IPS-11a (cell line): ENCODE results near the gene KRT38.

Experiments
- H3K4me3 ChIP-seq: one replicate; pipeline ENCODE4 v1.5.1; 2013; ENCODE audit warnings: low read depth, low read length, control low read depth

The KRT38 gene

DNA sequence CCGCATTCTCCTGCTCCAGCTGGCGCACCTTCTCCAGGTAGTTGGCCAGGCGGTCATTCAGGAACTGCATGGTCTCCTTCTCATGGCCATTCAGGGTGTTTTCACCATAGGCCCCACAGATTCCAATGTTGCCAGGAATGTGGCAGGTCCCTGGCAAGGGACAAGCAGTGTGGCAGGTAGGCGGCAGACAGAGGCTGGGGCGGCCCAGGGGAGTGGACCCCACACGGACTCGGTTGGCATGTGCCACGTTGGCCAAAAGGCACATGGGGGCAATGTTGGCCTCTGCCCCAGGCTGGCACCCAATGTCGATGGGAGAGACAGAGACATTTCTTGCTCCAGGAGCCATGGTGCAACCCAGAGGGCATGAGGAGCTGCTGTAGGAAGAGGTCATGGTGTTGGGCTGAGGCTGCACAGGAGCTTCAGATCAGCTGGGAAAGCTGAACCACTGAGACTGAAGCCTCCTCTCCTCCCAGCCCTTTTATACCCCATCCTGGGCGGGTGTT is at the start of gene KRT38:
TSS of gene KRT38 (minus strand) at position 453 of the 503 bp plus-strand sequence. CDS start at position 391, 62 bp downstream.
- H3K4me3 ChIP-seq = no peak within 1 kb of the TSS

DNA sequence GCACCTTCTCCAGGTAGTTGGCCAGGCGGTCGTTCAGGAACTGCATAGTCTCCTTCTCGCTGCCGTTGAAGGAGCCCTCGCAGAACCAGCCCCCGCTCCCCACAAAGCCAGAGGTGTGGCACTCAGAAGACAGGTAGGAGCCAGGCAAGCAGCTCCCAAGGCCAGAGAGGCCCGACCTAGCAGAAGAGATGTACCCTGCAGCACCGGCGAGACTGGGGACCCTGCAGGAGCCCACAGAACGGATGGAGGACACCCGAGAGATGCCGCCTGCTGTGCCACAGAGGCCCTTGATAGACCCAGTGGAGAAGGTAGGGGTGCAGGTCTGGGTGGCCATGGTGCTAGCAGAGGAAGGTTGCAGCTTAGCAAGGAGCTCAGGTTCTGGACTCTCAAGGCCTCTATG is 48.7 kb upstream of the KRT38 start, which contains the start of gene KRT36:
TSS of gene KRT36 (minus strand) at position 380 of the 400 bp plus-strand sequence. CDS start at position 334, 46 bp downstream.
- no peak within 1 kb of the TSS for H3K4me3 ChIP-seq

DNA sequence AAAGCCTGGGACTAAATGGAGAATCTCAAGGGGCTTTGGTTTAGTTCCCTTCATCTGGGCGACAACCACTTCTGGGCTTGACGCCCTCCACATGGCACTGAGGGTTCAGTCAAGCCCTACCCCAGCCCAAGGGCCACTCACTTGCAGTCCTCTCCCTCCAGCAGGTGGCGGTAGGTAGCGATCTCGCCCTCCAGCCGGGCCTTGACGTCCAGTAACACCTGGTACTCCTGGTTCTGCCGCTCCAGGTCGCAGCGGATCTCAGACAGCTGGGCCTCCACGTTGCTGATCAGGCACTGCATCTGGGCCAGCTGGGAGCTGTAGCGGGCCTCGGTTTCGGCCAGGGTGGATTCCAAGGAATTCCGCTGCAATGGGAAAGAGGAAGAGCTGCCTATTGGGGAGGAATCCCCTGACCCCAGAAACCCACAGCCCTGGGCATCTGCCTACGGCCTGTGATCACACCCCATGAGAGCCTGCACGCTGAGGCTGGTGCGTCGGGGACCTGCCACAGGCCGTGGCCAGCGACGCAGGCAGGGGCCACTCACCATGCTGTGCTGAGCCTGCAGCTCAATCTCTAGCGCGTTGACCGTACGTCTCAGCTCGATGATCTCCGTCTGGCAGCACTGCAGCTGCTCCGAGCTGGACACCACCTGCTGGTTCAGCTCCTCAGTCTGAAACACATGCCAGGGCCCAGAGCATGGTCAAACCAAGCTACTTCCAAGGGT is 46.2 kb upstream of the KRT38 start:
- no peak overlapping the region for H3K4me3 ChIP-seq

DNA sequence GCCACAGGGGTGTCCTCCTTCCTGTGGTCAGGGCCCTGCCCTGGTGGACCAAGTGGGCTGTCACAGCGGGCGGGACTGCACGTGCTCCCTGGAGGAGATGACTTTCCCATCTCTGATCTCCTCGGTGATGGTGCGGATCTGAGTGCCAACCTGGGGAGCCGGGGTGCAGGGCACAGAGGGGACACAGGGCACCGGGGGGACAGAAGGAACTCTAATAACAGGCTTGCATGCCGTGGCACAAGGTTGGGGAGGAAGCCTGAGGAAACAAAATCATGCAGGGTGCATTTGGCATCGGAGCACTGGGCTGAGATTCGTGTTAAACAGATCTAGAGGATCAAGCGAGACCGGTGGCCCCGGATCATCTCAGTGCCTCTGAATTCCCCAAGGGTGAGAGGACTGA is 45.5 kb upstream of the KRT38 start:
- H3K4me3 ChIP-seq = no peak overlapping the region

DNA sequence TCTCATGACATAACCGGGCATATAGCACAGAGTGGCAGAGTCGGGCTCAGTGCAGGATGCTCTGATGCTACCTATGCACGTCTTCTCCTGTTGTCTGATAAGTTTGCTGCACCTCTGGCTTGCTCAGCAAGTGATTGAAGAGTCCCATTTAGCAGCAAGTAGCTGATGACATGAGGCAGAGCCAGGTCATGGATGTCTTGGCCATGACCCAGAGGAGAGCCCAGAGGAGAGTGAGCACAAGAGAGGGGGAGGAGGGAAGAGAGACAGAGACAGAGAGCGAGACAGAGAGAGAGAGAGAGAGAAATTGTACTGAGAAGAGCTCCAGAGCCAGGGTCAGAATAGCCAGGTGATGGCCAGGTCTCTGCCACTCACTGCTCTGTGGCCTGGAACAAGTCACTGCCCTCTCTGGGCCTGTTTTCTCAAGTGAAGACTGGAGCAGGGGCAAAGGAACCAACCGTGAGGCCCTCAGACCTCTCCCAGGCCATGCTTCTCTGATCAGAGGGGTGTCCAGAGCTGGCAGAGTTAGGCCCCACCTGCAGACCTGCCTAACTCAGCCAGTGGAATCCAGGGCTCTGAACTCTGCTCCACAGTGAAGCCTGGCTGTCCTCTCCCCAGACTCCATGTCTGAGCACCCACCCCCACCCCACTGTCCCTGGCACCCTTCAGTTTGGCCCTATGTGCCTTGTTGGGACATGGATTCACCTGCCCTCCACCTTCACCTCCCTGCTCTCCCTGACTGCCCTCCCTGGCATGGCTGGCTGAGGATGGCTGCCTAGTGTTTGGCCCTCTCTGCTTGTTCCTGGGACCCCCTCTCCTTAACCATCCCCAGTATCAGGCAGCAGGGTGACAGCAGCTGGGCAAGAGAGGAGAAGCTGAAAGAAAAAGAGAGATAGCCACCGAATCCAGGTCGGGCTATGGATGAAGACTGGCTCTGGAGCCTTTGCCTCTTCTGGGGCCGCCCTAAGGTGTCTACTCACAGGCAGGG is 44.4 kb upstream of the KRT38 start:
- H3K4me3 ChIP-seq = no peak overlapping the region

DNA sequence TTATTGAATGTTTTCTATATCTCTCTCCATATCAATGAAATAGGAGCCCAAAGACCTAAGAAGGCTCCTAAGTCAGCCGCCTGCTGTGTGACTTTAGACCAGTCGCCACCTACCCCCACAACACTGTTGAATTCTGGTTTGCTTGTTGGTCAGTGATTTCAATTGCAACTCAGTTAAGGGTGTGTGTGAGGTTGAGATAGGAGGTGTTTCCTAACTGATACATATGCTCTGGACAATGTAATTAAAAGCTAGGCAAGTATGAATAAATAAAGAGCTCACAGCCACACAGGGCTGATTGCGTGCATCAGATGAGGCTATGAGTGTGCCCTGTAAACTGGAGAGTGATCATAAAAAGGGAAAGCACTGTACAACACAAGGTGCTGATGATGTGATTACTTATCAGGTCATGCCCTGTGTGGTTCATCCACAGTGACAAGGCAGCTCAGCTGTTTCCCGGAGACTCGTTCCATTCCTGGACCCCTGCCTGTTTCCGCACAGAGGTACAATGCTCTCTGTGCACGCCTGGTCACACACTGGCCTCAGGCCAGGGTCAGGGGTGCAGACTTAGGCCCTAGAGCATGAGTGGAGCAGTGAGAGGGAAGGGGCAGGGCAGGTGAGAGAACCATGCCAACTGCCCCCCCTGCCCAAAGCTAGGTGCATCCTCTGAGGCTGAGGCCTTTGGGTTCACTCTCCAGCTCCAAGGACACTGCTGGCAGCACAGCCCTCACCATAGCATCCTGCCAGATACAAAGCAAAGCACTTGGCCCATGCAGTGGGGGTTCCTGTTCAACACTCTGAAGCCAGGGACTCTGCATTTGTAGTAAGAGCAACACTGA is 43.4 kb upstream of the KRT38 start:
- no peak overlapping the region for H3K4me3 ChIP-seq

DNA sequence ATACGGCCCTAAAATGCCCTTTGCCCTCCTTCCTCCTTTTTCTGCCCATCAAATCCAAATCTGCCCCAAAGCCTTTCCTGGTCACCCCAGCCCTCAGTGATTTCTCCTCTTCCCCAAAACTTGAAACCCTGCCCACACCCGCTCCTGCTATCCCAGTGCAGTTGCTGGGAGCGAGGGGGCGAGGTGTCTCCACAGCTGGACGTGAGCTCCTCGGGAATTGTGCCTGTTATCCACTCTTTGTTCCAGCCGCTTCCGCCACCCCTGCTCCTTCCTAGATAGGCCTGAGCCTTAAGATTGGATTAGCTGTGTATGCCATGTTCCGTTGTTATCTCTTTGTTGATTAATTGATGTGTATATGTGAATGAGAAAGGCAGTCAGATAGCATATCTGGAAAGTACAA is 42.7 kb upstream of the KRT38 start:
- no peak overlapping the region for H3K4me3 ChIP-seq

DNA sequence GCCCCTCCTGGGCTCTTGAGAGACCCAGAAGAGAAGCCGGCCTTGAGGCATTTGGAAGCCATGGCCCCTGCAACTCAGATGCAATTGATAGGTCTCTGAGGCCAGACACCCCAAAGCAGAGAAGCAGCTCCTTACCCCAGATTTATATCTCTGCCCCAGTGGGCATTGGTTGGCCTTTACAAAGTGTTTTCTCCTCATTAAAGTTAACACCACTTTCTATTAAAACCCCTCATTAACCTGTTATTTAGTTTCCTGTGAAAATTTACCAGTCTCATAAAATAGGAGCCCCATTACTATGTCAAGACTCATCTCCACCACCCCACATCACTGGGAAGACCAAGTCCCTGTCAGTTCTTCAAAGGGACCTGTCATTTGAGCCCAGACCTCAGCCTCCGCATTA is 40.3 kb upstream of the KRT38 start, which contains the start of gene KRT35:
TSS of gene KRT35 (minus strand) at position 116 of the 400 bp plus-strand sequence. CDS start at position 62, 54 bp downstream.
- H3K4me3 ChIP-seq = no peak within 1 kb of the TSS

DNA sequence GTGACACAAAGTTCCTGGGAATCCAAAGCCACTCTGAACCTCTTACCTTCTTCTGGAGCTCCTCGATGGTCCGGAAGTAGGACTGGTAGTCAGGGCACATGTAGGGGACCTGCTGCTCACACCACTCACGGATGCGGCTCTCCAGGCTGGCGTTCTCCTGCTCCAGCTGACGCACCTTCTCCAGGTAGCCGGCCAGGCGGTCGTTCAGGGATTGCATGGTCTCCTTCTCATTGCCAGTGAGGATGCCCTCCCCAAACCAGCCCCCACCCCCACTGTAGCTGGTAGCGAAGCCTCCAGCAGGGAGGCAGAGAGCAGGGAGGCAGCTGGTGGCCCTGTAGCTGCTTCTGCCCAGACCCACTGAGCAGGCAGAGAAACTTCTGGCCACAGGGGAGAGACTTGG is 39.8 kb upstream of the KRT38 start:
- H3K4me3 ChIP-seq = no peak overlapping the region

DNA sequence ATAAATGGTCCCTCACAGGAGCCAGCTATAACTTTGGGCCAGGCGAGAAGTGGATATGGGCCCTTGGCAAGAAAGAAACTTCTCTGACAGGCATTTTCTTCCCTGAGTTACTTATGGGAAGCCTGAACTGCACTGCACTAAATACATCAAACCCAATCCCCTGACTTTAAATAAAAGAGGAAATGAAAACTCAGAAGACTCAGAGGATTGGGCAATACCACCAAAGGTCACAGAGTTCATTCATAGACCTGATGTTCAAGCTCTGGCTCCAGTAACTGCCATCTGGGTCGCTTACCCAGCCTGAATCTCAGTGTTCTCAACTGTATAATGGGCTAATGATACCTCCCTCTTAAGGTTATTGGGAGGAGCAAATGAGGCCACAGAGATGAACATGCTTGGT is 39.4 kb upstream of the KRT38 start:
- no peak overlapping the region for H3K4me3 ChIP-seq

DNA sequence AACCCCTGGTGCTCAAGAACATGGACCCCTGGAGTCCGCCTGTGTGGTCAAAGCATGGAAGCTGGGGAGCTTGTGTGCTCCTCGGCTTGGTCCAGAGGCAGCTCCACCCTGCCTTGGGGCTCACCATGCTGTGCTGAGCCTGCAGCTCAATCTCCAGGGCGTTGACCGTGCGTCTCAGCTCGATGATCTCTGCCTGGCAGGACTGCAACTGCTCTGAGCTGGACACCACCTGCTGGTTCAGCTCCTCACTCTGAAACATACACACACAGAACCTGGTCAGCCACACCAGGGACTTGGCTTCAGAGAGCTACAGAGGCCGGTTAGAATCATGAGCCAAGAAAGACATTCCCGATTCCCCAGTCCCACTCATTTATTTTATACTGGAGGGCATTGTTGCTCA is 37.5 kb upstream of the KRT38 start:
- no peak overlapping the region for H3K4me3 ChIP-seq

DNA sequence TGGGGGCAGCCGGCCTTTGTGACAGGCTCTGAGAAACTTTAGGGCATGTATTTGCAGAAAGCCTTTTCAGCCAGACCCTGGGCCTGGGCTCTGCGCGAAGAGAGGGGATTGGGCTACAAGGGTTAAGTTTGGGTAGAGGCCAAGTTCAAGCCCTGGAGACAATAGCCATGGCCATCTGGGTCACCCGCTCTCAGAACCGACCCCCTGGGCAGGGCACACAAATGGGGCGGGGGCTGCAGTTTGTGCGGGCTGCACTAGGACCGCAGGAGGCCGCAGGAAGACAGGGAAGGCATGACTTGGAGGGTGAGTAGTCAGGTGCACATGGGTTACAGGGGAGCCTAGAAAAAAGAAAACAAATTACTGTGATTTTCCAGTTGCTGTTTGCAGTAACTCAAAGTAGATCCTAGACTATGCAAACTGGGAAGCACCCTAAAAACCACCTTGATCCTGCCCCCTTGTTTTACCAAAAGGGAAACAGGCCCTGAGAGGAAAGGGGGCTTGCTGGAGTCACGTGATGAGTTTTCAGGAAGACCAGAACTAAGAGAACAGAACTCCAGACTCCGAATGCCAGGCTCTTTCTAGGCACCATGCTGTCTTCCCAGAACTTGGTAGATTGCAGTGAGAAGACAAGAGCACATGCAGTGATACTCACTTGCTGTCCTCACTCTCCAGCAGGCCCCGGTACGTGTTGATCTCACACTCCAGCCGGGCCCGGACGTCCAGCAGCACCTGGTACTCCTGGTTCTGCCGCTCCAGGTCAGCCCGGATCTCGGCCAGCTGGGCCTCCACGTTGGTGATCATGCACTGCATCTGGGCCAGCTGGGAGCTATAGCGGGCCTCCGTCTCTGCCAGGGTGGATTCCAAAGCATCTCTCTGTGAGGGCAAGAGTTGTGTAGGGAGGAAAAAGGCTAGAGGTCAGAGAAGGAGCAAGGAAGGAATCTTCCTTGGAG is 36.4 kb upstream of the KRT38 start:
- no peak overlapping the region for H3K4me3 ChIP-seq

DNA sequence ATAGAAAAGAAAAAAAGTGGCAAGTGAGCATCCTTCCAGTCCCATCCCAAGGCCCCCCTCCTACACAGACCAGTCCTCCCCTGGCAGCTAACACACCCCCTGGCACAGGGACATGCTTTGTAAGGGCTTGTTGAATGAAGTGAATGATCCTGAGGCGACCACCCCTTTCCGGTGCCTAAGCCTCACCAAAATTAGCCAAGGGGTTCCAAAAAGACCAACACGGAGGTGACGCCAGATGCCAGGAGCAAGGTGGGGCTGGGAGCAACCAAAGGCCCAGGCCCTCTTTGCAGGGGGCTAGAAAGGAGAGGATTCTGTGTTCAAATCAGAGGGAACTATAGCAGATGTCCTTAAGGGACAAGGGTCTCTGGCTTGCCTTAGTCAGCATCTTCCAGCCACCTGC is 34.6 kb upstream of the KRT38 start:
- H3K4me3 ChIP-seq = no peak overlapping the region

DNA sequence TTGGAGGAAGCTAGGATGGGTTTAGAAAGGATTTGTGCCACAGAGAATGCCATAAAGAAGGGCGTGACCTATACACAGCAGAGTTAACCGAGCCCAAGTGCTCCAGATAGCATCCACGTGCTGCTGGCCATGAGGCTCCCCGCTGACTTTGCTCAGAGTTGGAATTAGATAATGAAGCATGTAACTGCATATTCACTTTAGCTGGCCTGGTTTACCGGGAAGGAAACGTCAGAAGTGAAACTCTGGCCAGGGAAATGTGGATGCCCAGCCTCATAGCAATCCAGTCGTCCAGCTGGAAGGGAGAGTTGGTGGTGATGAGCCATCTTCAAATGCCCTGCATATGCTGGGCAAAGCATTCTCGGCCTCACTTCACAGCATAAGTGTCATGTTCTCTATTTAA is 34.1 kb upstream of the KRT38 start:
- no peak overlapping the region for H3K4me3 ChIP-seq

DNA sequence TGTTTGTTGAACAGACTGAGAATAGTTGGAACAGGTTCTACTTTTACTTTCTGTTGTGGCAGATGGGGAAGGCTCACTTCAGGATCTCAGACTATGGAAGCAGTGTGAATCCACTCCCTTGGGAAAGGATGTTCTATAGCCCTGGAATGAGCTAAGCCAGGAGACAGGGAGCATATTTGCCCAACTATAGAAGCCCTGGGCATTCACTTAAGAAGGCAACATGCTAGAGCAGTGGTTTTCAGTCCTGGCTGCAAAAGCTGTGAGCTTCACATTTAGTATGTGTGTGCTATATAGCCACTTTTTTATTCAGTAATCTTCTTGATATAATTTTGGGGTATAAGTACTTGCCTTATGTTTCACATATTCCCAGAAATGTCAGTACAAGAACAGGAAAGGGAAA is 27.6 kb upstream of the KRT38 start:
- no peak overlapping the region for H3K4me3 ChIP-seq

DNA sequence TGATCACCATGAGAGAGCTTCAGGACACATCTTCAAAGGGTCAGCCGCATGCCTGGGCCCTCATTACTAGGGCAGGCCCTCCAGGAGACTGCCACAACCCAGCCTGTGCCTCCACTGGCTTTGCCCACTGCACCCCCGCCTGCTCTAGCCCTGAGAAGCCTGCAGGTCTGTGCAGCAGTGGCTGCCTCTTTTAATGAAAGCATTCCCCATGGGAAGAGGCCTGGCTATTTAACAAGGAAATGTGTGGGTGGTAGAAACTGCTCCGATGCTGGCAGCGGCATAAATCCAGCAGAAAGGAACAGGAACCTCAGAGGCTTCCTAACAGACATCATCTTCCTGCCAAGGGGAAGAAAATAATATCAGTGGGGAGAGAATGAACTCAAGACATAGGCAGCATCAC is 26.8 kb upstream of the KRT38 start:
- no peak overlapping the region for H3K4me3 ChIP-seq

DNA sequence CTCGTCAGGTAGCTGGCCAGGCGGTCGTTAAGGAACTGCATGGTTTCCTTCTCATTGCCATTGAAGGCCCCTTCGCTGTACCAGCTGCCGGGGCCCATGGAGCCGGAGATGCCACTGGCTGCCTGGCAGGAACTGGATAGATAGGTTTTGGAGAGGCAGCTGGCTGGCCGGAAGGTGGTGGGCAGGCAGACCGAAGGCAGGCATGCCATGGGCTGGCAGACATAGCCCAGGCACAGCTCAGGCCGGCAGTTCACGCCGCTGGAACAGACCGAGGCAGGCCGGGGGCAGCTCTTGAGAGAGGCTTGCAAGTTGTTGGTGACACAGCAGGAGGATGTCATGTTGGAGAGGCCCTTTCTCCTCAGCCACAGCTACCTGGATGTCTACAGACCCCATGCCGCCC is 26.2 kb upstream of the KRT38 start, which contains the start of gene KRT32:
TSS of gene KRT32 (minus strand) at position 399 of the 400 bp plus-strand sequence. CDS start at position 338, 61 bp downstream.
- H3K4me3 ChIP-seq = no peak within 1 kb of the TSS

DNA sequence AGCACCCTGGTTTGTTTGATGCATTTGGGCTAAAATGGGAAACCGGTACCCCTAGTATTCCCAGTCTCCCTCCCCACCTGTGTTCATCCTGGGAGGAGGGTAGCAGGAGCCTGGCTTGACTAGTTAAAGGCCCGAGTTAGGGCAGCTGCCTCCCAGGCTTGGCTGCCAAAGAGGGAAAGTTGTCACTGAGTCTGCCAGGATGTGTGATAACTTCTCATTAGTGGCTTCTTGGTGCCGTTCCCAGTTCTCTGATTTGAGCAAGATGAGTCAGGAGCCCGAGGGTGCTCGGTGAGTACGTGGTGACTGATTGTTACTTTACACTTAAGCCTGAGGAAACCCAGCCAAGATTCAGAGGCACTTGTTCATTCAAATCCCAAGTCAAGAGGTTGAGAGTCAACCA is 23.9 kb upstream of the KRT38 start:
- H3K4me3 ChIP-seq = no peak overlapping the region

DNA sequence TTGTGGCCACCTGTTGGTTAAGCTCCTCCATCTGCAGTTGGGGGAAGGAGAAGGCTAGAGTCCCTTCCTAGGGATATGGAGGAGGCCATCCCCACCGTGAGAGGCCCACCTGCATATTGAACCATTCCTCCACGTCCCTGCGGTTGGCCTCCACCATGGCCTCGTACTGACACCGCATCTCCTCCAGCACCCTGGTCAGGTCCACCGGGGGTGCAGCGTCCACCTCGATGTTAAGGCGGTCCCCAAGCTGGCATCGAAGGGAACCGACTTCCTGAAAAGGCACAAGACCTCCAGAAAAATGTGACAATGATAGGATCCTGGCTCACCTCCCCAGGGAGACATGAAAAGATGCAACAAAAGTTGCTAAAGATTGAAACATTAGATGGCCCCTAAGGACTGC is 23.4 kb upstream of the KRT38 start:
- H3K4me3 ChIP-seq = no peak overlapping the region
